GM12801 (cell line): ENCODE results near the gene LRRC8B.

Source experiments
- CTCF ChIP-seq: IDR thresholded peaks from one replicate; pipeline ENCODE4 v1.5.1; 2011; ENCODE audit warnings: control low read depth; ENCODE audit not compliant: insufficient read length; ENCODE audit errors: extremely low read depth

The LRRC8B gene

GRCh38 chr1:89516055-89516454 is 8.6 kb upstream of the LRRC8B start:
- TF ChIP-seq CTCF, result no peak

GRCh38 chr1:89518221-89518631 is 6.4 kb upstream of the LRRC8B start:
- TF ChIP-seq CTCF, result no peak

- no peak for TF ChIP-seq CTCF
Observed at GRCh38 chr1:89519779-89520358, 4.8 kb upstream of the LRRC8B start.

GRCh38 chr1:89523572-89524368 is 859 bp upstream of the LRRC8B start:
- no peak for TF ChIP-seq CTCF

GRCh38 chr1:89525169-89525855 is 683 bp downstream of the LRRC8B start:
- TF ChIP-seq CTCF, result no peak

GRCh38 chr1:89527256-89527655 is 2.6 kb downstream of the LRRC8B start:
- no peak for TF ChIP-seq CTCF

GRCh38 chr1:89527750-89528381 is 3.2 kb downstream of the LRRC8B start:
- TF ChIP-seq CTCF, result no peak
